GM19240 (cell line): Measurements from ENCODE around the gene MYOZ3.

Source experiments
- DNase-seq: peaks from one replicate; pipeline ENCODE4 v3.0.0; 2011; ENCODE audit warnings: low spot score; ENCODE audit not compliant: insufficient read length

MYOZ3 gene, protein sequence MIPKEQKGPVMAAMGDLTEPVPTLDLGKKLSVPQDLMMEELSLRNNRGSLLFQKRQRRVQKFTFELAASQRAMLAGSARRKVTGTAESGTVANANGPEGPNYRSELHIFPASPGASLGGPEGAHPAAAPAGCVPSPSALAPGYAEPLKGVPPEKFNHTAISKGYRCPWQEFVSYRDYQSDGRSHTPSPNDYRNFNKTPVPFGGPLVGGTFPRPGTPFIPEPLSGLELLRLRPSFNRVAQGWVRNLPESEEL

DNA sequence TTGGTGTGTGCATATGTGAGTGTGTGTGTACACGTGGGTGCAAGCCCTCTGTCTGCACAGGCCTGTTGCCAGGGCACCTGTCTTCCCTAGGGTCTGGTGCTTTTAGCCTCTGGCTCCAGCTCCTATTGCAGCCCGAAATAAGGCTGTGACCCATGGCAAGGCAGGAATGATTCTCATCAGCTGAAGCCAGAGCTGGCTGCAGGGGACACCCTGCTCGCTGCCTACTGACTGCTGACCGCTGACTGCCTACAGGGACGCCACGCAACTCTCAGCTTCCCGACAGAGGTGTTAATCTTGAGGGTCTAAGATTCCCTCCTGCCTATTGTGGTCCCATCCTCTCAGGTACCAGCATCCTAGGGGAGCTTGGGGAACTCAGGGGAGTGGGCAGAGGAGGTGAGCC is at the start of gene MYOZ3:
Gene MYOZ3, plus strand, starts transcription at position 166 of the 400 bp plus-strand sequence. CDS start 1,691 bp downstream, outside the sequence.
- no peak for DNase-seq

GRCh38 chr5:150612405-150612804 is 48.6 kb upstream of the MYOZ3 start:
- no peak for DNase-seq

GRCh38 chr5:150612905-150613670 is 48.0 kb upstream of the MYOZ3 start:
- no peak for DNase-seq

DNA sequence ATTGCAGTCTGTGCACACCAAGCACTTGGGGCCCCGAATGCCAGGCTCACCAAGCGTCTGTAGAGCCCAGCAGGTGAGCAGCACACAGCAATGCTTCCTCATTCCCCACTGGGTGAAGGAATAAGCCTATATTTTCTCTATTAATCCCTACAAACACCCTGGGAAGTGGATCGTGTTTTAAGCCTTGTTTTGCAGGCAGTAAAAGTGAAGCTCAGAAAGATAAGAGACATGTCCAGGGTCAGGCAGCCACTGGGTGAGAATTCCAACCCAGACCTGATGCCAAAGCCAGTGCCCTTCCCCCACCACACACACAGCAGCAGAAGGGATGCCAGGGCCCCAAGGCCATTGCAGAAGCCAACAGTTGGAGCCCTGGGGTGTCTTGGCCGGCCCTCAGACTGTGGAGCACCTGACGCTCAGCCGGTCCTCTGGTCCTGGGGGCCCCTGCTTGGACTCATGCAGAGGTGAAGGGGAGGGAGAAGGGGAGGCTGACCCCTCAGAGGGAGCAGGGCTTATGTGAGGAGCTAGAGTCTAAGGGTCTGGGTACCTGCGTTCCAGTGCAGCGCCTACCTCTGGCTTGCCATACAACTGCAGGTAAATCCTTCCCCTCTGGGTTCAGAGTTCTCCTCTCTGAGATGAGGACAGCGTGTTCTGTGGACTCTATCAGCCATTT is 46.9 kb upstream of the MYOZ3 start:
- DNase-seq = no peak

- DNase-seq = no peak
Observed at GRCh38 chr5:150614661-150615060, 46.4 kb upstream of the MYOZ3 start.

GRCh38 chr5:150615141-150615699 is 45.8 kb upstream of the MYOZ3 start:
- no peak for DNase-seq

- DNase-seq = no peak
Observed at GRCh38 chr5:150616024-150616470, 45.0 kb upstream of the MYOZ3 start.

- no peak for DNase-seq
Observed at GRCh38 chr5:150616506-150616905, 44.5 kb upstream of the MYOZ3 start.

- DNase-seq = no peak
Observed at GRCh38 chr5:150618163-150618562, 42.9 kb upstream of the MYOZ3 start.

GRCh38 chr5:150618588-150619281 is 42.3 kb upstream of the MYOZ3 start:
- DNase-seq = no peak

- no peak for DNase-seq
Observed at GRCh38 chr5:150619359-150620230, 41.5 kb upstream of the MYOZ3 start.

GRCh38 chr5:150621301-150621700 is 39.8 kb upstream of the MYOZ3 start:
- DNase-seq = no peak

DNA sequence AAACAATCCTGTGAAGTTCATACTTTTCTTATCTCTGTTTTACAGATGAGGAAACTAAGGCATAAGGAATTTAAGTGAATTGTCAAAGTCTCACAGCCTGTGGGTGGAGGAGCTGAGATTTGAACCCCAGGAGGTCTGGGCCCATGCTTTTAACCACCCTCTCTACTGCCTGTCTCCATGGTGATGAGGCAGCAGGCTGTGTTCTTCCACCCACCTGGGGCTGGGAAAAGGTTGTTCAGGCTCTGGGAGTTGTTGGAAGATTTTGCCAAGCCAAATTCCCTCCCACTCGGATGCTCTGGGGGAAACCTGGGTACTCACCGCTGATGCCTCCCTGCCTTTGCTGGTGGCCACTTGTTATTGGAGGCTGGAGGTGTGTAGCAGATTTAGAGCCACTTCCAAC is 38.9 kb upstream of the MYOZ3 start:
- DNase-seq = no peak

- DNase-seq = peak; percentile 52
Observed at GRCh38 chr5:150623152-150623877, 37.7 kb upstream of the MYOZ3 start.

DNA sequence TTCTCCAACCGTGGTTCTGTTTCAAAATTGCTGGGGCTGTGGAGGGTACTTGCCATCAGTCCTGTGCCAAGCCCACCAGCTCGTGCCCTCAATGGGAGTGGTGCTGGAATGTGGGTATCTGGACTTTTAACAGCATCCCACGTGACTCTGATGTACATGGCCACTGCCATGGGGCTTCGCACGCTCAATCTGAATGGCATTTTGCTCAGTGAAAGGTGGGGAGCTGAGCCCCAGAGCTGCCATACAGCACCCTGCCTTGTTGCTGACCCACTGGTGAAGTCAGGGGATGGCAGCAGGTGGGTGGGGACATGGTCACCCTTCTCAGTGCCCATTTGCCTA is 37.2 kb upstream of the MYOZ3 start:
- no peak for DNase-seq

DNA sequence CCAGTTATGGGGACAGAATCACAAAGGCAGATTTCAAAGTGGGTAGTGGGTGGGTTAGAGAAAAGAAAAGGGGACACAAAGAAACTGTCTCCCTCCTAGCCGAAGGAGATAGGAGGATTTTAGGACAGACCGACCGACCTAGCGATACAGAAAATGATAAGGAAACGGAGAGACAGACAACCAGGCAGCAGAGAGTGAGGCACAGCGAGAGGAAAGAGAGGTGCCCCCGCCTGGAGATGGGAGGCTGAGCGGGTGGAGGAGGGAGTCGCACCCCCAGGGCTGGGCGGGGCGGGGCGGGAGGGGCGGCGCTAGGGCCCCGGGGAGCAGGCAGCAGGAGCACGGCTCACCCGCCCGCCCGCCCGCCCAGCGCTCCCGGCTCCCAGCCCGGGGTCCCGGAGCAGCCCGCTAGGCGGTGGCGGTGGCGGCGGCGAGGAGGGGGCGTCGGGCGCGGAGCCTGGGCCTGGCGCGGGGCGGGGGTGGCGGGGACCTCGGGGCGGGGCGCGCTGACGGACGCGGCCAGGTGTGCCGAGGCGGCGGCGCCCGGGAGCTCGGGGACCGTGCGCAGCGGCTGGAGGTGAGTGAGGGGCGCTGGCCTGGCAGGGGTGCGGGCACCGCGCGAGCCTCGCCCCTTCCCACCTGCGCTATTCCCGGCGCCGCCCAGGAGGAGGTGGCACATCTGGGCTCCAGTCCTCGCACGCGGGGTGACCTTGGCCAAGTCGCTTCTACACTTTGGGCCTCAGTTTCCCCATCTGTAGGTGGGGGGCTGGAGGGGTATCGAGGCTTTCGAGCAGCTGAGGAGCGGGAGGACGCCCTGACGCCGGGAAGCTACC is 36.5 kb upstream of the MYOZ3 start:
- DNase-seq = no peak

DNA sequence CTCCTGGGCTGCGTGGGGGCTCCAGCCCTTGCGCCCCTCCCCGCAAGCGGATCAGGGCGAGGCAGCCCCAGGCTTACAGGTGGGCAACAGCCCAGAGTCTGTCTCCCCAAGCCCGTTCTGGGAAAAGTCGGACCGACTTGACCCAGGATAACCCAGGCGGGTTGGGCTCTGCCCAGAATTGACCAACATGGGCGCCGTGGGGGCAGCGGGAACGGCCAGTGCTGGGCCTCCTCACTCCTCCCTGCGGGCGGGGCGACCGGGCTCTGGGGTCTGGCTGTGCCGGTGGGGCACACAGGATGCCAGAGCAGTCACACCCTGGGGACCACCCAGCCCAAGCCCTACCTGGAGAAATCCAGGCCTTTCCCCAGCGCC is 35.9 kb upstream of the MYOZ3 start:
- DNase-seq = no peak

DNA sequence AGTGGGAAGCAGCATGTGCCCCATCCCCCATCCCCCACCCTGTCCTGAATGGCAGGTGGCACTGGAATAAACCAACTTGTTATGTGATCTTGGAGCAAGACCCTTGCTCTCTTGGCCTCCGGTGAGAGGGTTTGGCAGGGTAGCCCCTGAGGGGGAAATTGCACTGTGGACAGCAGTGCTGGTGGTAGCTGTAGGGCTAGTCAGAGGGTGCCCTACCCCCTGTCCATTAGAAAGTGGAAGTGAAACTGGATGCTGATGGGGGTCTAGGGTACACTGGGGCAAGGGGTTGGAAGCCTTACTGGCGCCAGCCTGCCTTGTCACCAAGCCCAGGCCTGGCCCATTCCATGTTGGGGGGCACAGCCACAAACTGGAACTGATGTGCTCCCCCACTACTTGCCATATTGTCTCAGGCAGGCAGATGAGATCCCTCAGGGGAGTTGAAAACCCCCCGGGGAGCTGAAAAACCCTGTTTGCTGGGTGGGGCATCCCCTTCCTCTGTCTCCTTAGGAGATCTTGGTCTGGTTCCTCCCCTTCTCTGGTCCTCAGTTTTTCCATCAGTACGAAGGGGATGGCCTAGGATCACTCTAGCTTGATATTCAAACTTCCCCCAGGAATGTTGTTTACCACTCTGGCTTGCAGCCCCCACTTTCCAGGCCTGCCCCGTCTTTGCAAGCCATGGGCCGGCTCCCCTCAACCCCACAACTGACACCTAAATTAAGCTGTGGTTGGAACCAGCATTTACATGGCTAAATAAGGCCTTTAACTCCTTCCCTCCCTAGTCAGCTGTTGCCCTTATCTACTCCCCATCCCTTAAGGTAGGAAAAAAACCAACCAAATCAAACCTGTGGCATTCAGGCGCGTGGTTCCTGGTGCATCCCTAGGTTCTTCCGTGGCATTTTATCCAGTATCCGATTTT is 35.0 kb upstream of the MYOZ3 start:
- DNase-seq = peak; percentile 61
